NCI-H510A treated with DMSO at 0.1 percent for 48 hours (cell line): ENCODE data around the gene TSPAN18.
A peak's percentile ranks its signal among the peaks of the same experiment; 100 is the strongest.

ENCODE experiments used
- DNase-seq: peaks from one replicate; lab custom pipeline; 2025; lab: John Stamatoyannopoulos, UW

The TSPAN18 gene

GRCh38 chr11:44957776-44958564 is 231.2 kb downstream of the TSPAN18 start:
- no peak for DNase-seq

- DNase-seq: no peak
Measured at GRCh38 chr11:44959064-44959463, 232.3 kb downstream of the TSPAN18 start.

- DNase-seq: no peak
Measured at GRCh38 chr11:44960200-44960845, 233.6 kb downstream of the TSPAN18 start.

GRCh38 chr11:44962464-44962863 is 235.7 kb downstream of the TSPAN18 start:
- no peak for DNase-seq

GRCh38 chr11:44963136-44963535 is 236.4 kb downstream of the TSPAN18 start:
- DNase-seq: no peak

- DNase-seq: no peak
Measured at GRCh38 chr11:44963948-44964347, 237.2 kb downstream of the TSPAN18 start.

GRCh38 chr11:44964526-44965209 is 237.9 kb downstream of the TSPAN18 start:
- no peak for DNase-seq

GRCh38 chr11:44966694-44967093 is 239.9 kb downstream of the TSPAN18 start:
- DNase-seq: no peak

- no peak for DNase-seq
Measured at GRCh38 chr11:44967930-44968496, 241.3 kb downstream of the TSPAN18 start.

GRCh38 chr11:44968510-44968909 is 241.7 kb downstream of the TSPAN18 start:
- no peak for DNase-seq

GRCh38 chr11:44969651-44970252 is 243.0 kb downstream of the TSPAN18 start:
- DNase-seq: no peak

- no peak for DNase-seq
Measured at GRCh38 chr11:44970293-44970692, 243.5 kb downstream of the TSPAN18 start.

- no peak for DNase-seq
Measured at GRCh38 chr11:44971185-44971584, 244.4 kb downstream of the TSPAN18 start.

- no peak for DNase-seq
Measured at GRCh38 chr11:44972746-44973435, 246.1 kb downstream of the TSPAN18 start.

- no peak for DNase-seq
Measured at GRCh38 chr11:44973632-44974401, 247.1 kb downstream of the TSPAN18 start.

- DNase-seq: no peak
Measured at GRCh38 chr11:44974402-44975000, 247.7 kb downstream of the TSPAN18 start.

GRCh38 chr11:44976576-44976975 is 249.8 kb downstream of the TSPAN18 start:
- no peak for DNase-seq

- DNase-seq: no peak
Measured at GRCh38 chr11:44977493-44977984, 250.8 kb downstream of the TSPAN18 start.

GRCh38 chr11:44978274-44978960 is 251.7 kb downstream of the TSPAN18 start:
- DNase-seq: peak; percentile 57

- DNase-seq: peak; percentile 57
Measured at GRCh38 chr11:44978961-44979331, 252.2 kb downstream of the TSPAN18 start.
